GM08714 (cell line): ENCODE measurements around the gene HIVEP2.

Experiments
- H3K4me3 ChIP-seq: fragments of 200-500 bp; sonication (Bioruptor generic); 2 replicates; pipeline ENCODE4 v1.5.1; 2014; ENCODE audit warnings: mild to moderate bottlenecking, low read length, inconsistent platforms
- ZNF274 ChIP-seq: IDR thresholded peaks from 2 replicates; pipeline ENCODE4 v1.6.1; 2012; ENCODE audit warnings: mild to moderate bottlenecking, low read depth, low read length

Gene HIVEP2

GRCh38 chr6:142937986-142938385 is 7.0 kb downstream of the HIVEP2 start:
- TF ChIP-seq ZNF274 = no peak
- H3K4me3 ChIP-seq = no peak overlapping the region

GRCh38 chr6:142935553-142936517 is 9.1 kb downstream of the HIVEP2 start:
- no peak for TF ChIP-seq ZNF274
- H3K4me3 ChIP-seq = peak overlapping the region; percentile 39; the same call in 1 of the 2 replicates

DNA sequence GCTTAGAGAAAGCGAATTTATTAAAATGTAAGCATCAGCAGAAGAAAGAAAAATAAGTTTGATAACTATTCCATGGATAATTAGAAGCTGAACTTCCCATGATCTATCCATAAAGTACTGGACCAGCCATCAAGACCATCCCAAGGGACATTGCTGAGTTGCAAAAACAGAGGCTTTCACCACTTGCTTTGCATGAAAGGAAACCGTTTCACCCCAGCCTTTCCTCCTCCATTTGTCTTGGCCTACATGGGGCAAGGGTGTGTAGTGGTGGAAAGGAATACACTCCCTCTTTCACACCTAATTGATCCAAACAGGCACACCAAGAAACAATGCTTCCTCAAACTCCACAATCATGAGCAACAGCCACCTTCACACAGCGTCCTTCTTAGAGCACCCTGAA is 10.4 kb downstream of the HIVEP2 start:
- no peak for TF ChIP-seq ZNF274
- peak overlapping the region; percentile 4; the same call in 1 of the 2 replicates for H3K4me3 ChIP-seq

GRCh38 chr6:142934106-142934505 is 10.9 kb downstream of the HIVEP2 start:
- TF ChIP-seq ZNF274 = no peak

GRCh38 chr6:142933701-142934100 is 11.3 kb downstream of the HIVEP2 start:
- H3K4me3 ChIP-seq = no peak overlapping the region

More at GRCh38 chr6:142934106-142934505, 10.9 kb downstream of the HIVEP2 start:
- no peak overlapping the region for H3K4me3 ChIP-seq

DNA sequence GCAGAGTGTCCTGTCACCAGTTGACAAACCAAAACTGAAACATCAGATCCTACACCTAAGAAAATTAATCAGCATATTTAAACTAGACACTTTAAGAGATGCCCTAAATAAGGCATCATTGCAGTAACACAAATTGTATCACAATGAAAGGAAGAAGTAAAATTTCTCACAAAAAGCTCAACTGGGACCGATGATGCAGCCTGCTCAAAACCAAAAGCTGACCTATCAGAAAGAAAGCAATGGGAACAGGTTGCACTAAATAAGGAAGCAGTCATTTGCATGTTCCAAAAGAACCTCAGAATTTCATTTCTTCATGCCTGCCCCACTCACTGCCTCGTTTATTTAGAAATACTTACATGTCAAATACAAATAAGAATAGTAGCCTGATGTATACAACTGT is 12.1 kb downstream of the HIVEP2 start:
- 0 out of 2 replicates have a peak overlapping the region, but pooled peaks have one; percentile 39 for H3K4me3 ChIP-seq
- TF ChIP-seq ZNF274 = no peak

More at GRCh38 chr6:142933701-142934100, 11.3 kb downstream of the HIVEP2 start:
- TF ChIP-seq ZNF274 = no peak

- H3K4me3 ChIP-seq = no peak overlapping the region
- no peak for TF ChIP-seq ZNF274
Observed at GRCh38 chr6:142929751-142930358, 15.1 kb downstream of the HIVEP2 start.

DNA sequence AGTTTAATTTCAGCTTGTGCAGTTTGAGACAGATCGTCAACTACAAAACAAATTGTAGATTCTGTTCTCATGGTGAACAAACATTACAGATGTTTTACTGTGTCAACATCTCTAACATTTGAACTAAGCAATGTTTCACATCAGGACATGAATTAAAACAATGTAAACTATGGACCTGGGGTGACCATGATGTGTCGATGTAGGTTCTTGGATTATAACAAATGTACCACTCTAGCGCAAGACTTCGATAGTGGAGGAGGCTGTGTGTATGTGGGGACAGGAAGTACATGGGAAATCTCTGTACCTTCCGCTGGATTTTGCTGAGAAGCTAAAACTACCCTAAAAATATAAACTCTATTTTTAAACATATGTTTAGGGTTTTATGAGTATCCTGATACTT is 17.1 kb downstream of the HIVEP2 start:
- peak overlapping the region; percentile 95 for H3K4me3 ChIP-seq
- no peak for TF ChIP-seq ZNF274

DNA sequence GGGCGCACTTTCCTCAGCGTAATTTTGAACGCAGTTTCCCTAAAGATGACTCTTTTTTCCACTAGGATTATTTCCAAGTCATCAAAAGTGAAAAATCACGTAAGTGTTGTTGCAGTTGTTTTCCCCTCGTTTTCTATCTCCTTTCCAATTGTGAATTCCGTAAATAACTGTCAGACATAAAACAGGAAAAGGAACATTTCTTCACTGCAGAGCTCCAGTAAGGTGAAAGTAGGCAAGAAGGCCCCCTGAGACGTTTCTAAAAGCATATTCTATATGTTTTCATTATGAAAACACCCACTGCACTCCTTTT is 17.8 kb downstream of the HIVEP2 start:
- no peak for TF ChIP-seq ZNF274
- H3K4me3 ChIP-seq = peak overlapping the region; percentile 95

- peak overlapping the region; percentile 95 for H3K4me3 ChIP-seq
- TF ChIP-seq ZNF274 = no peak
Observed at GRCh38 chr6:142926494-142927270, 18.3 kb downstream of the HIVEP2 start.

GRCh38 chr6:142926177-142926493 is 18.8 kb downstream of the HIVEP2 start:
- no peak for TF ChIP-seq ZNF274
- H3K4me3 ChIP-seq = peak overlapping the region; percentile 95; the same call in 1 of the 2 replicates

- H3K4me3 ChIP-seq = no peak overlapping the region
- TF ChIP-seq ZNF274 = no peak
Observed at GRCh38 chr6:142925575-142926110, 19.3 kb downstream of the HIVEP2 start.

DNA sequence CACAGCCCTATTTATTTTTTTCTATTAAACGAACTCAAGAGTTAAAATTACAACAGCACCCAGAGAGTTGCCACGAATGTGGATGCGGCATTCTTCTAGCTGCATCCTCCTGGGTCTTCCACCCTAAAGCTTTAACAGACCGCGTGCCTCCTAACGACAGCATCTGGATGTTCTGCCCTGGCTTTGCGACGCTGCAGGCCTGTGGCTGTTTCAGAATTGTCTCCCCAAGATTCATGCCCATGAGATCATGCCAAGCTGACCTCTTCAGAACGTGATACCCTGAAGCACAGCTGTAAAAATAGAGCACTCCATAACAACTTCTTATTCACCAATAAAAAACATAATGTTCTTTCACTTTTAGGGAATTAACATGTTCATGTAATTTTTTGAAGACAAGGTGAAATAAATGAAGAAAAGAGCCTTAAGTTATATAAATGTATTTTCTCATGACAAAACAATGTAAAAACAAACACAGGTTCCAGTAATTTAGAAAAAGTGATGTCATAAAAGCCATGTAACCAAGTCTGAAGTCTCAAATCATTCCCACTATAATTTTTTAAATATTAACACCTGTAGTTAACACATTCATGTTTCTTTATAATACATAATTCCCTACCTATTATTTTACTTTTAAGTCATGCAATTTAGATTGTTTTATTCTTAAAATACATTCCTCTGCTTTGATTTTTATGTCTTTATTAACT is 26.5 kb downstream of the HIVEP2 start:
- TF ChIP-seq ZNF274 = no peak
- H3K4me3 ChIP-seq = no peak overlapping the region

DNA sequence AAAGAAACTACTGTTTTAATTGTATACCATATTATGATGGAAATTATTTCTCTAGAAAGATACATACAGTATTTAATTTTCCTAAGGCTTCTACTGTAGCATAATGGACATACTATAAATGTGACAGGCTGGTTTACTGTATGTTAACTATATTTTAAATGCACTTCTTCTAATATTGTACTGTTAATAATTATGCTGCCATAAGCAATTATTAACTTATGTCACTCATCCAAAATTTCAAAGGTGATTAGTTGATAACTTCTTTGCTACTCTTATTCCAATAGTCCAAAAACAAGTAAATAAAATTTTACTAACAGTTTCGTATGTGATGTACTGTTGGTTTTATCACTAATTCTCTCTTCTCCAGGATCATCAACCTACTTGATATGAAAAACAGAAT is 28.1 kb downstream of the HIVEP2 start:
- no peak overlapping the region for H3K4me3 ChIP-seq
- TF ChIP-seq ZNF274 = no peak
